Measurements from ENCODE around the gene PSAPL1. TPM values are rescaled to one million over a fixed set of nuclear protein-coding genes. Genes with fewer than 3 reads are reported as not detected.

The PSAPL1 gene
- total and polyA plus RNA-seq, 2 donors (not counting 1 experiment from before 2014, with no cell fraction given): not detected

Other genes starting within 250 kb of the PSAPL1 start
- gene SORCS2, start 242.4 kb downstream of the PSAPL1 start, total RNA-seq: 0.17 and 0.26 TPM in 2 replicates
- gene SORCS2, start 242.4 kb downstream of the PSAPL1 start, polyA plus RNA-seq: 0.21 and 0.41 TPM in 2 replicates